Measurements from ENCODE around the gene ITPRIPL2.

GRCh38 chr16:19109288-19109664 lies 4.5 kb upstream of the ITPRIPL2 start:
- no peak for TF ChIP-seq POLR2A (IDR thresholded peaks at IDR 0.05)
- no peak for TF ChIP-seq CTCF (IDR thresholded peaks at IDR 0.05)
- TF ChIP-seq POLR2AphosphoS5 (IDR thresholded peaks at IDR 0.05; ENCODE audit: insufficient read depth in 1 of 2, low read depth in 1 of 2): no peak

Data from vagina (tissue), 2 donors.